Neuronal stem cell (in vitro differentiated cells): ENCODE results near the gene GPC5.
"Not testable (repeated sequence)": the region's sequence is repeated elsewhere in the genome, so short reads cannot be mapped to it uniquely, and the experiment has no call there.

Source experiments
- DNase-seq: peaks from one replicate; pipeline ENCODE4 v3.0.0-alpha.2; 2013; ENCODE audit warnings: low spot score
- H2AFZ ChIP-seq: one replicate; pipeline ENCODE4 v1.6.1; 2013; ENCODE audit warnings: mild to moderate bottlenecking, low read length, inconsistent platforms
- H2AK5ac ChIP-seq: 2 replicates; pipeline ENCODE4 v1.6.1; 2013; ENCODE audit warnings: low read depth, mild to moderate bottlenecking, inconsistent platforms, low read length, moderate library complexity, mixed read lengths
- H2BK120ac ChIP-seq: 2 replicates; pipeline ENCODE4 v1.6.1; 2013; ENCODE audit warnings: low read depth, mild to moderate bottlenecking, inconsistent platforms, low read length, moderate library complexity, mixed read lengths
- H2BK12ac ChIP-seq: one replicate; pipeline ENCODE4 v1.6.1; 2013; ENCODE audit warnings: low read length, inconsistent platforms
- H2BK15ac ChIP-seq: 2 replicates; pipeline ENCODE4 v1.6.1; 2013; ENCODE audit warnings: mild to moderate bottlenecking, low read length, inconsistent platforms, mixed read lengths
- H2BK5ac ChIP-seq: one replicate; pipeline ENCODE4 v1.6.1; 2013; ENCODE audit warnings: inconsistent platforms, mild to moderate bottlenecking, low read length, moderate library complexity
- H3K14ac ChIP-seq: one replicate; pipeline ENCODE4 v1.6.1; 2013; ENCODE audit warnings: low read length, inconsistent platforms
- H3K18ac ChIP-seq: 2 replicates; pipeline ENCODE4 v1.6.1; 2013; ENCODE audit warnings: low read length, inconsistent platforms
- H3K23ac ChIP-seq: 2 replicates; pipeline ENCODE4 v1.6.1; 2013; ENCODE audit warnings: low read depth, mild to moderate bottlenecking, mixed read lengths, low read length, inconsistent platforms; ENCODE audit not compliant: poor library complexity
- H3K27ac ChIP-seq: replicated peaks from 3 replicates; pipeline ENCODE4 v1.5.1; 2013; ENCODE audit warnings: low read length, inconsistent platforms
- H3K27me3 ChIP-seq, 3 experiments: 2 replicates each; pipeline ENCODE4 v1.6.1; 2013; ENCODE audit warnings: low read length in 3 of 3, mild to moderate bottlenecking in 2 of 3, inconsistent platforms in 1 of 3, low read depth in 1 of 3, mixed read lengths in 1 of 3, moderate library complexity in 1 of 3; ENCODE audit not compliant: control insufficient read depth in 3 of 3, insufficient read depth in 3 of 3
- H3K36me3 ChIP-seq, 2 donors: replicated peaks in 1 of 2; 2 replicates each; pipeline ENCODE4 v1.6.1; 2013; ENCODE audit warnings: low read length in 2 of 2; ENCODE audit not compliant: control insufficient read depth in 2 of 2, insufficient read depth in 2 of 2
- H3K4ac ChIP-seq: 2 replicates; pipeline ENCODE4 v1.6.1; 2013; ENCODE audit warnings: inconsistent platforms, mild to moderate bottlenecking, low read length, moderate library complexity
- H3K4me1 ChIP-seq, 2 donors: 1 replicate in 1 of 2; 2 replicates in 1 of 2; pipeline ENCODE4 v1.6.1; 2013; ENCODE audit warnings: low read length in 2 of 2, low read depth in 1 of 2; ENCODE audit not compliant: control insufficient read depth in 2 of 2, insufficient read depth in 1 of 2
- H3K4me2 ChIP-seq: one replicate; pipeline ENCODE4 v1.6.1; 2013; ENCODE audit warnings: mild to moderate bottlenecking, low read length, inconsistent platforms; ENCODE audit not compliant: insufficient read depth, poor library complexity, severe bottlenecking
- H3K4me3 ChIP-seq, 2 donors: 2 replicates each; pipeline ENCODE4 v1.5.1; 2013; ENCODE audit warnings: low read length in 2 of 2, mild to moderate bottlenecking in 2 of 2, inconsistent platforms in 1 of 2, moderate library complexity in 1 of 2
- H3K79me1 ChIP-seq: one replicate; pipeline ENCODE4 v1.6.1; 2013; ENCODE audit warnings: low read depth, mild to moderate bottlenecking, inconsistent platforms, low read length, moderate library complexity
- H3K9ac ChIP-seq: one replicate; pipeline ENCODE4 v1.6.1; 2013; ENCODE audit warnings: mild to moderate bottlenecking, low read depth, low read length, inconsistent platforms; ENCODE audit not compliant: poor library complexity
- H3K9me3 ChIP-seq, 2 donors: replicated peaks in 1 of 2; 2 replicates each; pipeline versions ENCODE3 to v1.6.1; 2013; ENCODE audit warnings: low read length in 2 of 2, mild to moderate bottlenecking in 2 of 2, inconsistent platforms in 1 of 2, low read depth in 1 of 2, mixed read lengths in 1 of 2, moderate library complexity in 1 of 2; ENCODE audit not compliant: control insufficient read depth in 2 of 2, insufficient read depth in 1 of 2
- H4K8ac ChIP-seq: one replicate; pipeline ENCODE4 v1.6.1; 2013; ENCODE audit warnings: low read depth, mild to moderate bottlenecking, inconsistent platforms, low read length, moderate library complexity
- H4K91ac ChIP-seq: one replicate; pipeline ENCODE4 v1.6.1; 2013; ENCODE audit warnings: low read length, low read depth, mild to moderate bottlenecking, inconsistent platforms; ENCODE audit not compliant: poor library complexity
- WGBS, 2 donors: extraction: QIAGEN DNeasy Blood & Tissue Kit; methylation state at CpG; one replicate each; pipeline ENCODE4 v1.1.7; 2013; ENCODE audit warnings: missing lambda C conversion rate in 2 of 2, mixed read lengths in 1 of 2; ENCODE audit not compliant: insufficient read length in 2 of 2, insufficient replicate concordance in 1 of 2; ENCODE audit errors: extremely low coverage in 2 of 2; 5-methylcytosine and 5-hydroxymethylcytosine counted together

GPC5 gene

GRCh38 chr13:92270990-92271389 lies 872.6 kb downstream of the GPC5 start:
- Histone ChIP-seq H4K91ac (no peak overlapping the region), H3K4me3 (no peak overlapping the region), H3K14ac (no peak overlapping the region), H3K4ac (no peak overlapping the region), H3K18ac (no peak overlapping the region), H2BK15ac (no peak overlapping the region), H3K23ac (no peak overlapping the region), H3K36me3 (no peaks in the 10 kb centered on the region), H3K9me3 (no peaks in the 10 kb centered on the region), H3K27me3 (no peaks in the 10 kb centered on the region), H2BK5ac (no peak overlapping the region), H3K4me2 (no peak overlapping the region), H3K4me1 (no peaks in the 10 kb centered on the region), H3K9ac (no peak overlapping the region), H2AFZ (no peak overlapping the region), H3K27ac (no peak overlapping the region), H4K8ac (no peak overlapping the region), H2AK5ac (no peak overlapping the region), H3K79me1 (no peaks in the 10 kb centered on the region), H2BK120ac (no peak overlapping the region), H2BK12ac (no peak overlapping the region)
- no peak for DNase-seq
- WGBS, 2 donors: no CpG with 5 or more reads among the region's 1 CpG

- H3K27me3 ChIP-seq: no peaks in the 10 kb centered on the region
- H3K4ac ChIP-seq: no peak overlapping the region
- H4K8ac ChIP-seq: no peak overlapping the region
- H2BK15ac ChIP-seq: no peak overlapping the region
- no peak overlapping the region for H2AFZ ChIP-seq
- H3K36me3 ChIP-seq: no peaks in the 10 kb centered on the region
- no peak overlapping the region for H2AK5ac ChIP-seq
- no peak overlapping the region for H3K9ac ChIP-seq
- H3K9me3 ChIP-seq: no peaks in the 10 kb centered on the region
- no peak overlapping the region for H3K23ac ChIP-seq
- H2BK12ac ChIP-seq: no peak overlapping the region
- H2BK5ac ChIP-seq: no peak overlapping the region
- H2BK120ac ChIP-seq: no peak overlapping the region
- H3K4me2 ChIP-seq: no peak overlapping the region
- H4K91ac ChIP-seq: no peak overlapping the region
- no peak for DNase-seq
- H3K27ac ChIP-seq: no peak overlapping the region
- no peaks in the 10 kb centered on the region for H3K4me1 ChIP-seq
- no peak overlapping the region for H3K14ac ChIP-seq
- no peak overlapping the region for H3K4me3 ChIP-seq
- WGBS, 2 donors: no CpG with 5 or more reads among the region's 1 CpG
- no peaks in the 10 kb centered on the region for H3K79me1 ChIP-seq
- H3K18ac ChIP-seq: no peak overlapping the region
Observed at GRCh38 chr13:92272177-92272576, 873.8 kb downstream of the GPC5 start.

- not testable (repeated sequence) for H3K9me3 ChIP-seq, H3K79me1 ChIP-seq, H3K4me3 ChIP-seq, H3K9ac ChIP-seq, H4K91ac ChIP-seq, H3K27me3 ChIP-seq, H3K4me1 ChIP-seq, H3K14ac ChIP-seq, H3K4me2 ChIP-seq, H3K27ac ChIP-seq, H3K4ac ChIP-seq, H3K23ac ChIP-seq, H4K8ac ChIP-seq, H2BK120ac ChIP-seq, DNase-seq, H2BK5ac ChIP-seq, H2AFZ ChIP-seq, H2BK15ac ChIP-seq, H3K36me3 ChIP-seq, H2AK5ac ChIP-seq, H2BK12ac ChIP-seq
- WGBS, 2 donors: no CpG with 5 or more reads among the region's 8 CpGs
- peak overlapping the region; percentile 19 for H3K18ac ChIP-seq
Observed at GRCh38 chr13:92280986-92281385, 882.6 kb downstream of the GPC5 start.

GRCh38 chr13:92290718-92291307 lies 892.4 kb downstream of the GPC5 start:
- H3K4me2 ChIP-seq, H3K27ac ChIP-seq, H3K18ac ChIP-seq, H3K36me3 ChIP-seq, H3K27me3 ChIP-seq, H2BK15ac ChIP-seq, H2BK12ac ChIP-seq, H3K9me3 ChIP-seq, H3K23ac ChIP-seq, H3K9ac ChIP-seq, H3K14ac ChIP-seq, H3K4ac ChIP-seq, H2AK5ac ChIP-seq, H4K8ac ChIP-seq, H3K4me3 ChIP-seq, H2BK120ac ChIP-seq, H3K4me1 ChIP-seq, H2AFZ ChIP-seq, H3K79me1 ChIP-seq, DNase-seq, H2BK5ac ChIP-seq, H4K91ac ChIP-seq: not testable (repeated sequence)
- no CpG with 5 or more reads among the region's 29 CpGs for WGBS, 2 donors
